ENCODE data around the gene COLGALT1. TPM values are rescaled to one million over a fixed set of nuclear protein-coding genes. Genes with fewer than 3 reads are reported as not detected.

COLGALT1 gene
- total RNA-seq, 1 donor from 2014 or later = 17.1 TPM

- DNase-seq (ENCODE audit: low spot score in 2 of 2) (peak in 1 of 2 donors; percentile 55), FAIRE-seq (no peak)
These were observed 61.7 kb downstream of the COLGALT1 start for GRCh38 chr19:17616961-17617806.

GRCh38 chr19:17617807-17618192 is 62.4 kb downstream of the COLGALT1 start:
- FAIRE-seq (no peak), DNase-seq (ENCODE audit: low spot score in 2 of 2) (no peak)

GRCh38 chr19:17618281-17618903 is 62.9 kb downstream of the COLGALT1 start:
- FAIRE-seq (no peak), DNase-seq (ENCODE audit: low spot score in 2 of 2) (no peak)

- DNase-seq (ENCODE audit: low spot score in 2 of 2) = no peak
- FAIRE-seq = no peak
These were observed 63.5 kb downstream of the COLGALT1 start for GRCh38 chr19:17618936-17619335.

GRCh38 chr19:17620696-17621095 is 65.2 kb downstream of the COLGALT1 start:
- DNase-seq (ENCODE audit: low spot score in 2 of 2) (no peak), FAIRE-seq (no peak)

- no peak for DNase-seq (ENCODE audit: low spot score in 2 of 2)
- no peak for FAIRE-seq
These were observed 67.9 kb downstream of the COLGALT1 start for GRCh38 chr19:17623224-17623935.

GRCh38 chr19:17624314-17624991 is 69.0 kb downstream of the COLGALT1 start:
- no peak for FAIRE-seq

GRCh38 chr19:17625043-17625442 is 69.6 kb downstream of the COLGALT1 start:
- no peak for FAIRE-seq
- no peak for DNase-seq (ENCODE audit: low spot score in 2 of 2)

More at GRCh38 chr19:17624314-17624991, 69.0 kb downstream of the COLGALT1 start:
- DNase-seq (ENCODE audit: low spot score in 2 of 2) = no peak

GRCh38 chr19:17625980-17626379 is 70.5 kb downstream of the COLGALT1 start:
- DNase-seq (ENCODE audit: low spot score in 2 of 2) (no peak), FAIRE-seq (no peak)

- FAIRE-seq = no peak
- DNase-seq (ENCODE audit: low spot score in 2 of 2) = no peak
These were observed 71.1 kb downstream of the COLGALT1 start for GRCh38 chr19:17626456-17627015.

- DNase-seq (ENCODE audit: low spot score in 2 of 2) = no peak
- FAIRE-seq = no peak
These were observed 71.7 kb downstream of the COLGALT1 start for GRCh38 chr19:17627161-17627560.

GRCh38 chr19:17627921-17628320 is 72.5 kb downstream of the COLGALT1 start:
- FAIRE-seq = no peak
- DNase-seq (ENCODE audit: low spot score in 2 of 2) = no peak

GRCh38 chr19:17629760-17630159 is 74.3 kb downstream of the COLGALT1 start:
- FAIRE-seq (no peak), DNase-seq (ENCODE audit: low spot score in 2 of 2) (no peak)

- DNase-seq (ENCODE audit: low spot score in 2 of 2) (no peak), FAIRE-seq (no peak)
These were observed 77.1 kb downstream of the COLGALT1 start for GRCh38 chr19:17632577-17632976.

Other genes with a start within 250 kb of the COLGALT1 start
- 11.4 TPM for gene MRPL34, start 249.8 kb upstream of the COLGALT1 start, total RNA-seq
- gene DDA1, start 246.1 kb upstream of the COLGALT1 start, total RNA-seq = 10.2 TPM
- gene ANO8, start 220.8 kb upstream of the COLGALT1 start, total RNA-seq = 20.0 TPM
- 11.8 TPM for gene GTPBP3, start 218.1 kb upstream of the COLGALT1 start, total RNA-seq
- under 0.01 TPM for gene PLVAP, start 178.3 kb upstream of the COLGALT1 start, total RNA-seq
- not detected for gene CCDC194, start 161.5 kb upstream of the COLGALT1 start, total RNA-seq
- gene BST2, start 150.0 kb upstream of the COLGALT1 start, total RNA-seq = 1.6 TPM
- 17.5 TPM for gene MVB12A, start 135.6 kb upstream of the COLGALT1 start, total RNA-seq
- gene TMEM221, start 107.0 kb upstream of the COLGALT1 start, total RNA-seq = 0.82 TPM
- not detected for gene NXNL1, start 94.7 kb upstream of the COLGALT1 start, total RNA-seq
- 10.2 TPM for gene SLC27A1, start 85.1 kb upstream of the COLGALT1 start, total RNA-seq
- 38.3 TPM for gene PGLS, start 44.0 kb upstream of the COLGALT1 start, total RNA-seq
- gene UNC13A, start 132.7 kb downstream of the COLGALT1 start, total RNA-seq = 27.3 TPM
- gene MAP1S, start 163.8 kb downstream of the COLGALT1 start, total RNA-seq = 20.8 TPM
- 26.1 TPM for gene FCHO1, start 195.8 kb downstream of the COLGALT1 start, total RNA-seq
- gene B3GNT3, start 239.5 kb downstream of the COLGALT1 start, total RNA-seq = not detected

Measured in frontal cortex (tissue), 4 donors.